HG03469 (cell line): Measurements from ENCODE around the gene EPYC.

Experiments used
- ATAC-seq: cut with Tn5 transposase; IDR thresholded peaks from one replicate; pipeline ENCODE4 v1.9.1; 2021; ENCODE audit warnings: mild to moderate bottlenecking, moderate library complexity, moderate number of reproducible peaks; ENCODE audit not compliant: unreplicated experiment

The EPYC gene

GRCh38 chr12:90916516-90916915 is 88.3 kb downstream of the EPYC start:
- ATAC-seq: no peak

DNA sequence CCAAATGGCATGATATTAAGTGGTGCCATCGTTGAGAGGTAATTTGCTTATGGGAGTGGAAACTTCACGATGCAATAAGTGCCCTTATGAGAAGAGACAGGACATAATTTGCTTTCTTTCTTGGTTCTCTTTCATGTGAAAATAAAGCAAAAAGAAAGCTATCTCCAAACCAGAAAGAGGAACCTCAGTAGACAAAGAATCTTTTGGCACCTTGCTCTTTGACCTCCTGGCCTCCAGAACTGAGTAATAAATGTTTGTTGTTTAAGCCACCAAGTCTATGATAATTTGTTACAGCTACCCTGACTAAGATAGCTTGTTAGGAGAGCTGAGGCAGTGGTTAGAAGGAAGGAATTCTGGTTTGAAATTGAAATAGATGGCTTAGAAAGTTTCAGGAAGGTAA is 89.4 kb downstream of the EPYC start:
- no peak for ATAC-seq
